Trophoblast cell (in vitro differentiated cells and primary cell): Measurements from ENCODE around the gene ARHGAP27.

ENCODE experiments used
- DNase-seq, 2 donors: peaks; one replicate each; pipeline ENCODE4 v3.0.0-alpha.2; 2016
- H2AFZ ChIP-seq: 2 replicates; pipeline ENCODE4 v1.6.1; 2013; ENCODE audit warnings: low read length, moderate library complexity, mild to moderate bottlenecking; ENCODE audit not compliant: insufficient read depth, poor library complexity
- H2AK5ac ChIP-seq: 2 replicates; pipeline ENCODE4 v1.6.1; 2013; ENCODE audit warnings: mild to moderate bottlenecking, low read length
- H2BK120ac ChIP-seq: 2 replicates; pipeline ENCODE4 v1.6.1; 2013; ENCODE audit warnings: low read length, mild to moderate bottlenecking, moderate library complexity; ENCODE audit not compliant: insufficient read depth, poor library complexity
- H2BK12ac ChIP-seq: 2 replicates; pipeline ENCODE4 v1.6.1; 2013; ENCODE audit warnings: mild to moderate bottlenecking, low read length, moderate library complexity
- H2BK5ac ChIP-seq: 2 replicates; pipeline ENCODE4 v1.6.1; 2013; ENCODE audit warnings: low read length, low read depth, moderate library complexity, mild to moderate bottlenecking; ENCODE audit not compliant: poor library complexity
- H3K14ac ChIP-seq: 2 replicates; pipeline ENCODE4 v1.6.1; 2013; ENCODE audit warnings: mild to moderate bottlenecking, low read length
- H3K18ac ChIP-seq: 2 replicates; pipeline ENCODE4 v1.6.1; 2013; ENCODE audit warnings: mild to moderate bottlenecking, low read length
- H3K23ac ChIP-seq: 2 replicates; pipeline ENCODE4 v1.6.1; 2013; ENCODE audit warnings: low read length
- H3K27ac ChIP-seq: 2 replicates; pipeline ENCODE4 v1.5.1; 2013; ENCODE audit warnings: low read depth, mild to moderate bottlenecking, inconsistent platforms, low read length, moderate library complexity
- H3K27me3 ChIP-seq: 2 replicates; pipeline ENCODE4 v1.6.1; 2013; ENCODE audit warnings: inconsistent platforms, mild to moderate bottlenecking, low read length, moderate library complexity; ENCODE audit not compliant: insufficient read depth
- H3K36me3 ChIP-seq, 2 experiments: 1 replicate in 1 of 2; 2 replicates in 1 of 2; pipeline ENCODE4 v1.6.1; 2013; ENCODE audit warnings: low read length in 2 of 2, mild to moderate bottlenecking in 2 of 2, moderate library complexity in 1 of 2; ENCODE audit not compliant: insufficient read depth in 2 of 2, control insufficient read depth in 1 of 2
- H3K4ac ChIP-seq: 2 replicates; pipeline ENCODE4 v1.6.1; 2013; ENCODE audit warnings: low read depth, mild to moderate bottlenecking, low read length, moderate library complexity
- H3K4me1 ChIP-seq, 2 experiments: 1 replicate in 1 of 2; 2 replicates in 1 of 2; pipeline ENCODE4 v1.6.1; 2013; ENCODE audit warnings: low read length in 2 of 2, mild to moderate bottlenecking in 2 of 2, moderate library complexity in 1 of 2; ENCODE audit not compliant: insufficient read depth in 2 of 2, control insufficient read depth in 1 of 2
- H3K4me2 ChIP-seq: 2 replicates; pipeline ENCODE4 v1.6.1; 2013; ENCODE audit warnings: inconsistent platforms, mild to moderate bottlenecking, low read length, moderate library complexity
- H3K4me3 ChIP-seq: 2 replicates; pipeline ENCODE4 v1.5.1; 2013; ENCODE audit warnings: mild to moderate bottlenecking, low read depth, low read length, inconsistent platforms
- H3K79me1 ChIP-seq: one replicate; pipeline ENCODE4 v1.6.1; 2013; ENCODE audit warnings: low read length
- H3K79me2 ChIP-seq: 2 replicates; pipeline ENCODE4 v1.6.1; 2013; ENCODE audit warnings: low read length, mild to moderate bottlenecking; ENCODE audit not compliant: control insufficient read depth, insufficient read depth, poor library complexity
- H3K9ac ChIP-seq: 2 replicates; pipeline ENCODE4 v1.6.1; 2013; ENCODE audit warnings: mild to moderate bottlenecking, low read length
- H3K9me3 ChIP-seq: 2 replicates; pipeline ENCODE4 v1.6.1; 2013; ENCODE audit warnings: low read depth, mild to moderate bottlenecking, control low read depth, inconsistent platforms, low read length; ENCODE audit not compliant: insufficient read depth
- H4K12ac ChIP-seq: 2 replicates; pipeline ENCODE4 v1.6.1; 2013; ENCODE audit warnings: low read depth, mild to moderate bottlenecking, low read length, moderate library complexity
- H4K8ac ChIP-seq: 2 replicates; pipeline ENCODE4 v1.6.1; 2013; ENCODE audit warnings: low read depth, mild to moderate bottlenecking, low read length, moderate library complexity
- H4K91ac ChIP-seq: one replicate; pipeline ENCODE4 v1.6.1; 2013; ENCODE audit warnings: low read depth, mild to moderate bottlenecking, low read length, moderate library complexity
- WGBS: extraction: QIAGEN DNeasy Blood & Tissue Kit; methylation state at CpG from one replicate; pipeline ENCODE4 v1.1.7; 2013; ENCODE audit warnings: missing lambda C conversion rate; ENCODE audit not compliant: insufficient read length, insufficient coverage; ENCODE audit errors: extremely low coverage; 5-methylcytosine and 5-hydroxymethylcytosine counted together

ARHGAP27 gene

GRCh38 chr17:45423975-45424335 lies 8.7 kb downstream of the ARHGAP27 start:
- H3K27me3 ChIP-seq: peaks cover 3% of the 10 kb centered on the region
- H3K4me3 ChIP-seq: no peak overlapping the region
- H4K8ac ChIP-seq: no peak overlapping the region
- no peaks in the 10 kb centered on the region for H3K79me2 ChIP-seq
- H3K4me1 ChIP-seq: peaks cover 9 to 14% of the 10 kb centered on the region in 2 experiments
- H4K91ac ChIP-seq: no peak overlapping the region
- H2BK5ac ChIP-seq: no peak overlapping the region
- no peak overlapping the region for H3K23ac ChIP-seq
- H3K4ac ChIP-seq: peak overlapping the region; percentile 65
- H2AFZ ChIP-seq: no peak overlapping the region
- H3K9me3 ChIP-seq: no peaks in the 10 kb centered on the region
- peak overlapping the region; percentile 34 for H3K14ac ChIP-seq
- WGBS: no CpG with 5 or more reads among the region's 1 CpG
- no peak overlapping the region for H3K27ac ChIP-seq
- H3K4me2 ChIP-seq: peak overlapping the region; percentile 25
- H3K36me3 ChIP-seq: no peaks in the 10 kb centered on the region
- no peak overlapping the region for H3K9ac ChIP-seq
- H2BK120ac ChIP-seq: peak overlapping the region; percentile 15
- peaks cover 5% of the 10 kb centered on the region for H3K79me1 ChIP-seq
- no peak overlapping the region for H4K12ac ChIP-seq
- no peak overlapping the region for H2AK5ac ChIP-seq
- no peak overlapping the region for H2BK12ac ChIP-seq
- H3K18ac ChIP-seq: no peak overlapping the region
- DNase-seq: no peak

DNA sequence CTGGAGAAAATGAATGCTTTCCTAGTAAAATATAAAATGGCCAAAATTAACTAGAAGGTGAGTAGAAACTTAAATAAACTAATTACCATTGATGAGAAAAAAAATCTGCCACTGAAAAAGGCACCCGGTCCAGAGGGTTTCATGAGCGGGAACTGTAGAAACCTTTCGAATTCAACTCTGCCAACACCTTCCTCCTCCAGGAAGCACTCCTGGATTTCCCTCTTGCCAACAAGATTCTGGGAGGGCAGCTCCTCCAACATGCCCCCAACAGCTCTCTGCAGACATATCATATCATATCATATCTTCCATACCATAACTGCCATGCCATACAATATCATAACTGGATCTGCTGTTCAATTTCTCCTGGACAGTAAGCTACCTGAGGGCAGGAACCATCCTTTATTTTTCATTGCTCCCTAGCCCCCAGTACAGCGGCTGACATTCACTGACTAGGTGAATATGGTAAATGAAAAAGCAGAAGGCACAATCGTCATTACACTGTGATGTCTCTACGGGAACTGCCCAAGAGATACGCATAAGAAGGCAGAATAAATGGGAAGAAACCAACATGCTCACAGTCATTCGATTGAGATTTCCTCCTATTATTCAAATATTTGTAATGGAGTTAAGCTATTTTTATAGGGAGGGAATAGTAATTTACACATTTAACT lies 9.2 kb downstream of the ARHGAP27 start:
- WGBS: no CpG with 5 or more reads among the region's 8 CpGs
- Histone ChIP-seq H3K4me1 (peaks cover 9 to 14% of the 10 kb centered on the region in 2 experiments), H2BK120ac (no peak overlapping the region), H3K79me1 (peaks cover 5% of the 10 kb centered on the region), H2BK12ac (no peak overlapping the region), H4K91ac (no peak overlapping the region), H3K14ac (no peak overlapping the region), H3K27me3 (peaks cover under 1% of the 10 kb centered on the region), H3K9ac (no peak overlapping the region), H3K4me2 (no peak overlapping the region), H2BK5ac (no peak overlapping the region), H3K4me3 (no peak overlapping the region), H3K23ac (no peak overlapping the region), H3K36me3 (no peaks in the 10 kb centered on the region), H3K18ac (no peak overlapping the region), H2AK5ac (no peak overlapping the region), H4K12ac (no peak overlapping the region), H2AFZ (no peak overlapping the region), H3K9me3 (no peaks in the 10 kb centered on the region), H4K8ac (no peak overlapping the region), H3K79me2 (no peaks in the 10 kb centered on the region), H3K4ac (no peak overlapping the region), H3K27ac (no peak overlapping the region)
- DNase-seq: no peak

DNA sequence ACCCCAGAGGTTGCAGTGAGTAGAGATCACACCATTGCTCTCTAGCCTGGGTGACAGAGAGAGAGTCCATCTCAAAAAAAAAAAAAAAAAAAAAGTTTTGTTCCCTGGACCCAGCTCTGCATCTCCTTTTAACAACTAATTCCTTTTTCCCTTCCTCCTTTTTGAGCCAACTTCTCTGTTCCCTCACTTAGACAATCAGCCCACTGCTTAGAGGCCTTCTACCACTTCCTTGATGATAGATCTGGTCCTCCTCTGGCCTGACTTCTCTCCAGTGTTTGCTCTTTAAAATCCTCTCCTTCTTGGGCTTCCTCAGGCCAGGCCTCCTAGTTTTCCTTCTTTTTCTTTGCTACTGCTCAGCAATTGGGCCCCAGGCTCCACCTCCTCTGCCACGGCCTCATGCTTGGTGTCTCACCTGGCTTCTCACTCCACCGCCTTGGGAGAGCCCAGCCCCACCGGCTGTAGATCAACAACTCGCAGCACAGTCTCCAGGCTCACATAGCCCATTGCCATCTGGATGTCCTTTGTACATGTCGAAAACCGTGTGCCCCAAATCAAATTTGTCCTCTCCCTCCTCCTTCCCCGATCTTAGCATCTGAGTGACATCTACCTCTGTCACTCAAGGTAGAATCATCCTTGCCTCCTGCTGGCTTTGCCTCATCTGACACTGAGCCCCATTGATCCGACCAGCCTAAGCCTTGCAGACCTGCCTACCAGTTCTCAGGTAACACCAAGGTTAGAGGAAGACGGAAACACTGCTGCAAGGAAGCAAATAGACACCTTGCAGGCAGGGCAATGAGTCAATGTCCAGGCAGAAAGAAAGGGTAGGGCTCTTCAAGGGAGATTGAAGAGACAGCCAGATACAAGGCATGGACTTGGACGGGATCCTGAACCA lies 17.4 kb downstream of the ARHGAP27 start:
- no peaks in the 10 kb centered on the region for H3K36me3 ChIP-seq
- no peak overlapping the region for H3K14ac ChIP-seq
- H3K4me1 ChIP-seq: peaks cover 3 to 5% of the 10 kb centered on the region in 2 experiments
- H3K18ac ChIP-seq: no peak overlapping the region
- H3K27ac ChIP-seq: no peak overlapping the region
- no peaks in the 10 kb centered on the region for H3K79me2 ChIP-seq
- no peak overlapping the region for H4K91ac ChIP-seq
- no peak overlapping the region for H2AK5ac ChIP-seq
- DNase-seq: no peak
- H2BK5ac ChIP-seq: no peak overlapping the region
- no peak overlapping the region for H4K12ac ChIP-seq
- H3K9me3 ChIP-seq: no peaks in the 10 kb centered on the region
- H3K23ac ChIP-seq: no peak overlapping the region
- no peak overlapping the region for H4K8ac ChIP-seq
- WGBS: no CpG with 5 or more reads among the region's 10 CpGs
- H3K27me3 ChIP-seq: no peaks in the 10 kb centered on the region
- H2BK12ac ChIP-seq: no peak overlapping the region
- no peak overlapping the region for H3K4me3 ChIP-seq
- no peak overlapping the region for H3K4me2 ChIP-seq
- H3K9ac ChIP-seq: no peak overlapping the region
- no peak overlapping the region for H3K4ac ChIP-seq
- H2BK120ac ChIP-seq: no peak overlapping the region
- no peak overlapping the region for H2AFZ ChIP-seq
- no peaks in the 10 kb centered on the region for H3K79me1 ChIP-seq

DNA sequence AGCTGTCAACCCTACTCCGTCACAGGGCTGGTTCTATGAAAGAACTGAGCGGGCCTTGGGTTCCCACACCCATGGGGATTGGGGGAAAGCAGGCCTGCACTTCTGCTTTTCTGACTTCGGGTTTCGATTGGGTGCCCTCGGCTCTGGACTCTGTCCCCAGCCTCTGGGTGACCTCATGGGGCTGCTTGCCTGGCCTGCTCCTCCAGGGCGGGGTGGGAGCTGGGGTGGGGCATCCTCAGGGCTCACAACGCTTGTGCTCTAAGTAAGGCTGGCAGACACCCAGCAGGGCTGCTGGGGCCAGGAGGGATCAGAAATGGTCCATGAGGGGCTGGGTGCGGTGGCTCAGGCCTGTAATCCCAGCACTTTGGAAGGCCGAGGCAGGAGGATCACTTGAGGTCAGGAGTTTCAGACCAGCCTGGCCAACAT lies 19.2 kb downstream of the ARHGAP27 start:
- no peak overlapping the region for H3K27ac ChIP-seq
- no peak overlapping the region for H2BK12ac ChIP-seq
- no peak overlapping the region for H3K4me3 ChIP-seq
- H2BK120ac ChIP-seq: no peak overlapping the region
- H3K4ac ChIP-seq: no peak overlapping the region
- no peaks in the 10 kb centered on the region for H3K27me3 ChIP-seq
- peaks cover 13 to 21% of the 10 kb centered on the region in 2 experiments for H3K4me1 ChIP-seq
- no peak for DNase-seq
- no peaks in the 10 kb centered on the region for H3K79me2 ChIP-seq
- no peak overlapping the region for H3K14ac ChIP-seq
- H2AFZ ChIP-seq: no peak overlapping the region
- WGBS: no CpG with 5 or more reads among the region's 9 CpGs
- no peak overlapping the region for H2AK5ac ChIP-seq
- H4K12ac ChIP-seq: no peak overlapping the region
- no peaks in the 10 kb centered on the region for H3K9me3 ChIP-seq
- H4K8ac ChIP-seq: no peak overlapping the region
- H3K9ac ChIP-seq: no peak overlapping the region
- H3K4me2 ChIP-seq: no peak overlapping the region
- no peaks in the 10 kb centered on the region for H3K36me3 ChIP-seq
- no peak overlapping the region for H3K23ac ChIP-seq
- H2BK5ac ChIP-seq: no peak overlapping the region
- H4K91ac ChIP-seq: no peak overlapping the region
- H3K79me1 ChIP-seq: no peaks in the 10 kb centered on the region
- no peak overlapping the region for H3K18ac ChIP-seq
